AG04449 (cell line): ENCODE data around the gene GLS.

Experiments
- CTCF ChIA-PET: fragments of 350-600 bp; formaldehyde crosslinking; extraction: SDS; loops from one replicate; lab custom pipeline; 2021; ENCODE audit warnings: antibody characterized with exemption; lab: Yijun Ruan, JAX
- POLR2A ChIA-PET: fragments of 400-600, 350-600 bp; formaldehyde crosslinking; extraction: SDS; loops from one replicate; lab custom pipeline; 2020; ENCODE audit warnings: antibody characterized with exemption, inconsistent platforms; lab: Yijun Ruan, JAX
- DNase-seq: peaks from one replicate; pipeline ENCODE4 v3.0.0-alpha.2; 2010; ENCODE audit warnings: low read depth, low spot score
- H3K4me3 ChIP-seq: 2 replicates; pipeline ENCODE4 v1.5.1; 2011; ENCODE audit warnings: low read depth, mild to moderate bottlenecking, control low read depth, low read length
- CTCF ChIP-seq: IDR thresholded peaks from one replicate; pipeline ENCODE4 v1.5.1; 2011; ENCODE audit warnings: mild to moderate bottlenecking, moderate library complexity, low read length, control low read depth, inconsistent platforms; ENCODE audit not compliant: insufficient read depth; ENCODE audit errors: missing control alignments

GLS gene

GRCh38 chr2:190965580-190966222, 85.1 kb downstream of the GLS start:
- no peak for DNase-seq
- no peak overlapping the region for H3K4me3 ChIP-seq
- POLR2A ChIA-PET: no interaction called here
- CTCF ChIA-PET: interaction anchor here (0.7 to 1.2 kb wide), 3 partner anchors 25 to 31 kb away, joined by 3 to 5 read pairs (median 4); no protein-coding TSS in a partner anchor
- no peak for TF ChIP-seq CTCF

DNA sequence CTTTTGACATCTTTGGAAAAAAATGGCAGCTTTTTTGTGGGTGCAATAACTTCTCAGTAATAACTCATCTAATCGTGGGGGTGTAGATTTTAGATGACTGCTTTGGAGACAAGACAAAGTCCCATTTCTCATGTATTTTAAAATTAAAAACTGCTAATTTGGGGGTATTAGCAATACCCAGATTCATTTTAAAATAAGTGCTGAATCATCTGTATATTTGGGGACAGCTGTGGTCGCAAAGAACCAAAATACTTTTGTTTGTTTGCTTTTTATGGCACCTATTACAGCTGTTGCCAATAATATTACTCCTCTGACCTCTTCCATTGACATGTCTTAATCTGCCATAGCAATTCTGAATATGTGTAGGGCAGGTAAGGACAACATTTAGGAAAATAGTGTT, 87.9 kb downstream of the GLS start:
- ChIA-PET POLR2A (no interaction called here), CTCF (interaction anchor here (1.0 to 1.7 kb wide), 3 partner anchors 28 to 201 kb away, joined by 3 to 4 read pairs (median 3); no protein-coding TSS in a partner anchor)
- DNase-seq: no peak
- H3K4me3 ChIP-seq: no peak overlapping the region
- no peak for TF ChIP-seq CTCF

- TF ChIP-seq CTCF: no peak
- ChIA-PET POLR2A (no interaction called here), CTCF (no interaction called here)
- no peak overlapping the region for H3K4me3 ChIP-seq
- no peak for DNase-seq
Measured at GRCh38 chr2:190970160-190970559, 89.5 kb downstream of the GLS start.

DNA sequence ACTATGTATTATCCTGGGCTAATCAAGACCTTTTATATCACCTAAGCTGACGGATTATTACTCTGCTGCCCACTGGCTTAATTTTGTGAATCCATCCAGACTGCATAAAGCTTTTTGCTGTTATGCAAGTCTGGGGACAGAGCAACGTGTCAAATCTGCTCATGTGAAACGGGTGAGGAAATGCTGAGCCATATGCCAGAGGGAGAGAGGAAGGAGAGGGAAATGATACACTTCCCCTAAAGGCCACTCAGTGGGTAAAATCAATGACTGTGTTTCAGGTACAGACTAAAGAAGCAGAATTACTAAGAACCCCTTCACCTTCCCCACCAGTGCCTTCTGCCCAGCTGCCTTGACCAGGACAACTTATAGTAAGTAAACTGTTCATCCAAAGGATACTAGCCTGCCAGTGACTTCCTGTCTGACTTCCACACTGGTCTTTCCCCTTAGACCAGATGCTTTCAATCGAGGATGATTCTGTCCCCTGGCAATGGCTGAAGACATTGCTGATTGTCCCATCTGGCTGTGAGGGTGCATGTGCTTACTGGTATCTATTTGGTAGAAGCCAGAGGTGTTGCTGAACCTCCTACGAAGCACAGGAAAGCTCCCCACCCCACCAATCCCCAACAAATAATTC, 90.4 kb downstream of the GLS start:
- ChIA-PET CTCF (no interaction called here), POLR2A (no interaction called here)
- no peak for TF ChIP-seq CTCF
- no peak overlapping the region for H3K4me3 ChIP-seq
- DNase-seq: no peak

DNA sequence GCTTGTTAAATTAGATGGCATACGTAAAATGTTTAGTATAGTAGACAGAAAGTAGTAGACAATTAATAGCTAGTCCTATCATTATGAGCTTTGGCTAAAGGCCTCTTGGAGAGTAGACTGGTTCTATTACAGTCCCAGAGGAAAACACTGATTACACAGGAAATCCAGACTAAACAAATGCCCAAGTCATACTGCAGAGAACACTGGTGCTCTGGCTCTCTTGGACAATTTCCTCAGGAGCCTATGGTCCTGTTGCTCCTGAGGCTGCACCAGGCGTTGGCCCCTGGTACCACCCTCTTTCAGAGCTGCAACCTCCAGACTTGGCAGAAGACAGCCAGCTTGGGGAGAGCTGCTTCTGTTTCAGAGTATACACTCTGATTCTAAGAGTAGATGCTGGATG, 91.6 kb downstream of the GLS start:
- no peak overlapping the region for H3K4me3 ChIP-seq
- ChIA-PET POLR2A (no interaction called here), CTCF (interaction anchor here (0.7 to 1.5 kb wide), 2 partner anchors 9 to 16 kb away, joined by 3 read pairs; no protein-coding TSS in a partner anchor)
- no peak for TF ChIP-seq CTCF
- no peak for DNase-seq

- TF ChIP-seq CTCF: no peak
- ChIA-PET POLR2A (no interaction called here), CTCF (interaction anchor here (1.5 to 1.6 kb wide), 2 partner anchors 10 to 15 kb away, joined by 3 to 4 read pairs; no protein-coding TSS in a partner anchor)
- no peak for DNase-seq
- no peak overlapping the region for H3K4me3 ChIP-seq
Measured at GRCh38 chr2:190972846-190973245, 92.2 kb downstream of the GLS start.
